NCI-H1105 treated with DMSO at 0.1 percent for 48 hours (cell line): ENCODE data around the gene FUT3.
"Not testable (repeated sequence)": the region's sequence is repeated elsewhere in the genome, so short reads cannot be mapped to it uniquely, and the experiment has no call there.

Source experiments
- DNase-seq: peaks from one replicate; lab custom pipeline; 2025; lab: John Stamatoyannopoulos, UW

Gene FUT3

DNA sequence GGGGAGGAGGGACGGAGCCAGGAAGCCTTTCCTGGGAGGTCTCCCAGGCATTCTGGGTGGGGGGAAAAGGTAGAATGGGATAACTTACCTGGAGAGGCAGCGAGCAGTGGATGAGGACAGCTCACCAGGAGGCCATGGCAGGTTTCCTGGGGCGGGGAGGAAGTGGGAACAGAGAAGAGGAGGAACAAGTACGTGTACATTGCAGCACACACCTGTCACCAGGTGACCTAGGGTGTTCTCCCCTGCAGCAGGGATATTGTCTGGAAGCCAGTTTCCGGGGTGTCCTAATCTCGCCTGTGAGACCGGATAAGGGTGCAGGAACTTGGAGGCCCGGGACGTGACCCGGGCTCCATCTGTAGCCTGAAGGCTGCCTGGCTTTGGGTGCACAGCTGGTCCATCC lies at the start of gene FUT3:
Gene FUT3, minus strand, starts transcription at position 148 of the 400 bp plus-strand sequence.
- DNase-seq = no peak

DNA sequence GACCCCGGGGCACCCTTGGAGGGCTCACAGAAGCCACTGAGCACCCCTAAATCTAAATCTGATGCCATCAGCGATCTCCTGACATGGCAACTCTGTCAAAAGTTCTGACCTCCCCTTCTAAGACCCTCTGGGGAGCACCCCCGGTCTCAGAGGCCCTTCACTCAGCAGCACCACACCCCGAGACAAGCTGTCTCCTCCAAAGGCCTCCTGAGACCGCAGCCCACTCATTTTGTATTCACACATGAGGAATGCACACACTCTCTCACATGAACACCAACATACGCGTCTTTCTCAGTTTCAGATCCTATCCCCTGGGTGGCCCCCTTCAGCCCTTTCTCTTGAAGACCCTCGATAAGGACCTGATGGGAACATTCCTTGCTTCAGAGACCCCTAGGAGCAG lies 49.7 kb upstream of the FUT3 start:
- DNase-seq = no peak

DNA sequence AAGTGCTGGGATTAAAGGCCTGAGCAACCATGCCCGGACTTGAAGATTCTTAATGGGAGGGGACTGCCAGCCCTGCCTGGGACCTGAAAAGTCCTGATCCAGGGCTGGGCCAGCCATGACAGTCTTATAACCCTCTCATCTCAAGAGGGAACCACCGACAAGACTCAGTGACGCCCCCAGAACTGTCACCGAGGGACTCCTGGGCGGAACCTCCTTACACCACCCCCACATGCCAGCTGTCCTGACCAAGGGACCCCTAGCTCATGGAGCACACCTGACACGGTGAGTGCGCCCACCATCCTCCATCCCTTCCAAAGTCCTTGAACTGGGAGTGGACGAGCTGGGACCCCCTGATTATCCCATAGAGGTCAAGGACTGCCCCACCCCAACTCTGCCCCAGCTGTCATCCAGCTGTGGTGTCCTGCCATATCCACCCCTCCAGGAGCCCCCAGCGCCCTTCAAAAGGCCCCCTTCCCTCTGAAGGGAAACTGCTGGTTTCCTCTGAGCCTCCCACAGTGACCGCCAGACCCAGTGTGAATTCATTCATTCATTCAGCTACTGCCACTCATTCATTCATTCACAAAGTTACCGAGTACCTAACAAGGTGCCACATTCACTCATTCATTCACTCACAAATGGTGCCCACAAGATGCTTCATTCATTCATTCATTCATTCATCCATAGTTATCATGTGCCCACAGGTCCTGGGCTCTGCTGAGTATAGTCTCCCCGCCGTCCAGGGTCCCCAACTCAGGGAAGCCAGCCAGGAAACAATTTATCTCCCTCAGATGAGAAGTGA lies 48.7 kb upstream of the FUT3 start:
- DNase-seq = no peak

DNA sequence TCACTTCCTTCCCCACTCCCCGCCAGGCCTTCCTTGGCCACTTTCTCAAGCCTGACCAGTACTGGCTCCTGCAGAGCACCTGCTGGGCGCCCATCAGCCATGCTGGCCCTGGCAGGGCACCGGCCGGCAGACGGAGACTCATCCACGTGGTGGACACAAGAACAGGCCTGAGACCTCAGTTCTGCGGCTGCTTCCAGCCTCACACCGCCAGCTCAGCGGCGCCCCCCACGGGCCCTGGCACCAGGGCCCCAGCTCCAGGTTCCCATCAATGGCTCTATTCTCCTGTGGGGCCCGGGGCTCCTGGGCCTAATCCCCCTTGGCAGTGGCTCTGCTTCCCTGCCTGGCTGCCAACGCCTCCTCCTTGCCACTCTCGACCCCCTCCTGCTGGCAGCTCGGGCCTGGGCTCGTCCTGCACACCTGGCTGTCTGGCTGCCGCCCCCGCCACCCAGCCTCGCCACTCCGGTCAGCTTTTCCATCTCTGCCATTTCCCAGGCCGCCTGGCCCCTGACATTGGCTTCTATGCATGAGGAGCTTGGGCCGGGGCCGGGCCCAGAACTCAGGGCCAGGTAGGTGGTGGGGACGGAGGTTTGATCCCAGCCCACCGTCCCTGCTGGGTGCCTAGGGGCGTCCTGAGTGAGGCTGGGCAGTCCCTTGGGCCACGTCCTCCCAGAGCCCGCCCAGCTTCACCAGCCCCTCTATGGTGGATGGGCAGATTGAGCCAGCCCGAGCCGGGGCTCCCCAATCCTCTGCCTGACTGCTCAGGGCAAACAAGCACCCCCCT lies 46.1 kb upstream of the FUT3 start:
- no peak for DNase-seq

DNA sequence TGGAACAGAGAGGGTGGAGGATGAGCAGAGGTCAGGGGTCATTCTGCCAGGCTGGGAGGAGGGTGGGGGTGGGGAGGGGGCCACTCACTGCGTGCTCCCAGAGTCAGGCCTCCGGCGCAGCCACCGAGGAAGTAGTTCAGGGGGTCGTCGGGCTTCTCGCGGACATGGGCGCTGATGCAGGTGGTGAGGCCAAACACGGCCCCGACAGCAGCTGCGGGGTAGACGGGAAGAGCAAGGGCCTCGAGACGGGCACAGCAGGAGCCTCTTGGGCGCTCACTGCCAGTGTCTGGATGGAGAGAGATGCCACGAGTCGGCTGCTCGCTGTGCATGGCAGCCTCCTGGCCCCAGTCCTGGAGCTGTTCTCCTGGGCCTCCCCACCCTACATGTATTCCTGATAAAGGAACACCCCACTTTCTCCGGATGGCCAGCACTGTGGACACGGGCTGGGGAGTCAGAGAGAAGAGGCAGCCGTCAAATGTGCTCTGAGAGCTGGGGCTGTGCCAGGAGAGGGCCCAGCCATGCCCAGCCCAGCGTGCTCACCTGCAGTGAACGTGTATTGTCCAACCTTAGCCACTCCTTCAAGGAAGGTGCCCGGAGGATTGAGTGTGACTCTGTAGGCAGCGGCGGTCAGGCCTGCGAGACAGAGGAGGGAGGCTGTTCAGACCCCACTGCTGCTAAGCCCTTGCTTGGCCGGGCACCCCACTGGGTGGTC lies 45.3 kb upstream of the FUT3 start:
- DNase-seq = no peak

DNA sequence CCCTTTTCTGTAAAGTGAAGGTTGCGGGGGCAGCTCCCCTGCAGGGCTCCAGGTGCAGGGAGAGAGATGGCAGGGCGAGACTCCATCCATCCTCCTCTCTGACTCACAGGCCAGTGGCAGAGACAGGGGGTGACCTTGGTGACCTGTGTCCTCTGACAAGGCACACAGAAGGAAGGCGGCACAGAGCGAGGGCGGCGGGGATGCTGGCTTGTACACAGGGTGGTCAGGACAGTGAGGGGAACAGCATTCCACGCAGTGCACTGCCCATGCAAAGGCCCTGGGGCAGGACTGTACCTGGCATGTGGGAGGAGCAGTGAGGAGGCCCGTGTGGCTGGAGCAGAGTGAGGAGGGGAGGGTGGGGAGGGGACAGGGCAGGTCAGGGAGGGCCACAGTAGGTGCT lies 44.6 kb upstream of the FUT3 start:
- no peak for DNase-seq

DNA sequence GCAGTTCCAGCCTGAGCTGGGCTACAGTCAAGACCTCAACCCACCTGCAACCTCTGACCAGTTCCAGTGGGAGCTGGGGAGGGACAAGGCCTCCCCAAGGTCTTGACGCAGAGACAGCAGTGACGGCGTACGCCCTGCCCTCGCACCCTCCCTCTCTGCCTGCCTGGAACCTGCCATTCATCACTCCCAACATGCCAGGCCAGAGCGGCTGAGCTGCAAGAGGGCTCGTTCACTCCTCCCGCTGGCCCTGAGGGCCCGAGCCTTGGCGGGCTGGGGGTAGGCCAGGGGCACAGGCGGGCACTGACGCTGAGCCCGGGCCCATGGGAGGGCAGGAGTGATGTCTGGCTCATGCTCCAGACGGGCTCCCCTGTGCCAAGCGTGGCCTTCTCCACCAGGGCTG lies 44.2 kb upstream of the FUT3 start:
- no peak for DNase-seq

DNA sequence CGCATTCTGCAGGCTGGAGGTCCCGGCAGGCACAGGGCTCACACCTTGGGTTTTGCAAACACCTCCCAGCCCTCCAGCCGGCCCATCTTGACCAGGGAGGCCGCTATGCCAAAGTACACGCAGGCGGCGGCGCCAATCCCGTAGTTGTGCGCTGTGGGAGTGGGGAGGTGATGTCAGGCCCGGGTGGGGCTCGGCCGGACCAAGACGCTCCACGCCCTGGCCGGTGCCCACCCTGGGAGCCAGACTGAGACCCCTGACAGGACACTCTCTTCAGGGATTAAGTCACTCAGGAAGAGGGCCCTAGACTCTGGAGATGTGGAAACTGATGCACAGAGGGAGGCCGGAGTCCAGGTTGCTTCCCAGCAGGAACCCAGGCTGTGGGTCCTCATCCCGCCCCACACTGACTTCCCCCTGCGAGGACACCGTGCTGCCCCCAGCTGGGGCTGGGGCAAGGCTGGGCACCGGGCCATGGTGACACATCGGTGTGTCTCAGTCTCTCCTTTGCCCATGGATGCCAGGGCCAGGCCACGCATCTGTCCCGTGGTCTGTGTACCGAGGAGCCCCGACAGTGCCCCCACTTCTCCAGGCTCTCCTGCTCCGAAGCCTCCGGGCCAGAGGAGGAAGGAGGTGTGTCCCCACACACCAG lies 43.6 kb upstream of the FUT3 start:
- no peak for DNase-seq

DNA sequence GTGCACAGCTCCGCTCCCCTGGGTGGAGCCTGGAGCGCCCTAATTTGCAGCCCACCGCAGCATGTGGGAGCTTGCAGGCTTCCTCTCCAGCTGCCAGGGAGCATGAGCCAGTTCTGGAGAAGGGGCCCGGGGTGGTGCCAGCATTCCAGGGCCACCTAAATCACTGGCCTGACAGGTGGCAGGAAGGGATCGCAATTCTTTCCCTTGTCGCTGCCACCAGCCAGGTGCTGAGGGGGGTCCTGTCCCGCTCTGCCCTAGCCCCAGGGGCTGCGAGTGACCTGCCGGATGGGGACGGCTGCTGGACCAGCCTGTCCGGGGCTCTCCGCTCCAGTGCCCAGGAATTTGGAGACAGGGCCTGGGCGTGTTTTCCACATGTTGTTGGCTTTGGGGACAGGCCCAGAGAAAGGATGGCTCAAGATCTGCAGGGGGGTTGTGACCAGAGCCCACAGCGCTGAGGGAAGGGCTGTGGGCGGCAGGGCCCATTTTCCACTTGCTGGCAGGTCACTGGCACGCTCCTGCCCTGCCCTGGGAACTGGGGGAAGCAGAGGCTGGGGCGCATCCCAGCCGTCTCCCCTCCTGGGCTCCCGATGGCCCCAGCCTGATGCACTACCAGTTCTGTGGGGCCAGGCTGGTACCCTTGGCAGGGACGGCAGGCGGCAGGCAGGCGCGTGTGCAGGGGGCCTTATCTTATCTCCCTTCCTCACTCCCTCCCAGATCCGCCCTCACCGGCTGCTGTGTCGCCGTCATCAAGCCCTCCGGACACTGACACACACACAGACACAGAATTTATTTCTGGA lies 42.9 kb upstream of the FUT3 start:
- no peak for DNase-seq

DNA sequence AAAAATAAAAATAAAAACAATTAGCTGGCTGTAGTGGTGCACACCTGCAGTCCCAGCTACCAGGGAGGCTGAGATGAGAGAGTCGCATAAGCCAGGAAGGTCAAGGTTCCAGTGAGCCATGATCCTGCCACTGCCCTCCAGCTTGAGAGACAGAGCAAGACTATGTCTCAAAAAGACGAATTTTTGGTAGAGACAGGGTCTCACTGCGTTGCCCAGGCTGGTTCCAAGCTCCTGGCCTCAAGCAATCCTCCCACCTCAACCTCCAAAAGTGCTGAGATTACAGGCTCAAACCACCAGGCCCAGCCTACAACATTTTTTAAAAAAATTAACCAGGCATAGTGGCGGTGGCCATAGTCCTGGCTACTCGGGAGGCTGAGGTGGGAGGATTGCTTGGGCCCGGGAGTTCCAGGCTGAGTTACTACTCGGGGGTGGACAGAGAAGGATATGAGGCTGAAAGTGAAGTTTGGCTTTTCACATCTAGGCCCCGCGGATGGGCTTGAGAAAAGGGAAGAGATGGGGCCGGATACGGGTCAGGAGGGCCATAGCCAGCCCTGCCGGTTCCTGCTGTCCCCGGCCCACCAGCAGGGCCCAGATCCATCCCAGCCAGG lies 42.2 kb upstream of the FUT3 start:
- DNase-seq = no peak

DNA sequence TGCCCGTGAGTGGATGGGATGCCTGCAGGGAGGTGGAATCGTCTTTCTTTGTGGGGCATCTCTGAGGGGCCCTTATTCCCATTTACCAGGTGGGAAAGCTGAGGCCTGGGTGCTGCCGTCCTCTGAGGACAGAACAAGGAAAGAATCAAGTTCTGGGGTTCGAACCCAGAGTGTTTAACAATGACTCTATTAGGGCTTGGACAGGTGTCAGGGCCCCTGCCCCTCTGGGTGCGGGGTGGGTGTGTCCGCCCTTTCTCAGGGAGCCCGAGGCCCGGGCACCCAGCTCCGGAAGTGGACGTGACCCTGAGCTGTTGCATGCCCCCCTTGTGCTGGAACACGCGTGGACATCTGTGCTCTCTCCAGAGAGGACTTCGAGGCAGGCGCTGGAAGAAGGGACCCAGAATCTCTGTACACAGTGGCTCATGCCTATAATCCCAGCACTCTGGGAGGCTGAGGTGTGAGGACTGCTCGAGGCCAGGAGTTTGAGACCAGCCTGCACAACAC lies 41.6 kb upstream of the FUT3 start:
- DNase-seq = no peak

DNA sequence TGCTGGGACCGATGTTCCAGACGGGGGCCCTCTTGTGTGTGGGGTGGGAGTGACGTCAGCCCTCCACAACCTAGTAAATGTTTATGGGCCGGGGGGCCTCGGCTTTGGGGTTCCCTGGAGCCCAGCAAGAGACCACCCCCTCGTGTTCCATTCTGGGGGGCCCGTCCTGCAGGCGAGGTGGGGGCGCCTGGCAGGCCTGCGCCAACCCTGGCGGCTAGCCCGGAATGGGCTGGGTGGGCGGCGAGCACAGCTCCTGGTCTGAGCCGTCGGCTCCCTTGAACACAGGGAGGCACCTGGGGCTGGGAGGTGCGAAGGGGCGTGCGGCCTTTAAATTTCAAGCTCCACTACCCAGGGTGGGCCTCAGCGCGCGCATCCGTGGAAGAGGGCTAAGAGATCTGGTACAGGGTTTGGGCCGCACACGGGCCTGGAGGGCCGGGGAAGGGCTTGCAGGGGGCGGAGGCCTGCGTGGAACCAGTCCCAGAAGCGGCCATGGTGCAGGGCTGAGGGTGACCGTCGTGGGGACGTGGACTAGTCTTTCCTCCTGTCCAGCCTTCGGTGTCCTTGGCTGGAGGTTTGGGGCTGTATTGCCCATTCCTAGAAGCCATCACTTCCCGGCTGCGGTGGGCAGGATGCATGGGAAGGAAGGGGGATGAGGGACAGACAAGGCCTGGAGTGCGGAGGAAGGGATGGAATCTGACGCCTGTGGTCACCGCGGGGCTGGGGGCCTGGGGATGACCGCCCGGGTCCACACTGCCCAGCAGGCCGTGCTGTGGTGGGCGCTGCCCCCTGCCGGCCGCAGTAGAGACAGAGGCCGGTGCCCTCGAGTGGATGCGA lies 40.9 kb upstream of the FUT3 start:
- DNase-seq = no peak

DNA sequence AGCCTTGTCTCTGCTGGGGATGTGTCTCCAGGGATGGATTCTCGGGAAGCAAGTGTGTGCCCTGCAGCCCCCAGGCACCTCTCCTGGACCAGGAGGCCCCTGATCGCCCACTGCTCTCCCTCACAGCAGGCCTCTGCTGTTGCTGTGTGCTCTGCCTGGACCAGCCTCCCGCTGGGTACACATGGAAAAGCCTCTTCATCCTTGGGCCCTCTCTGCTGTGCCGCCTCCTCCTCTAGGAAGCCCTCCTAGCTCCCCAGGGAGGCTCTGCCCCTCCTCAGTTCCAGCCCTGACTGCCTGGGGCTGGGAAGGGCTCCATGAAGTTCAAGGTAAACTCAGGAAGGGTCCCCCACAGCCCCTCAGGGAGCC lies 40.3 kb upstream of the FUT3 start:
- DNase-seq = no peak

DNA sequence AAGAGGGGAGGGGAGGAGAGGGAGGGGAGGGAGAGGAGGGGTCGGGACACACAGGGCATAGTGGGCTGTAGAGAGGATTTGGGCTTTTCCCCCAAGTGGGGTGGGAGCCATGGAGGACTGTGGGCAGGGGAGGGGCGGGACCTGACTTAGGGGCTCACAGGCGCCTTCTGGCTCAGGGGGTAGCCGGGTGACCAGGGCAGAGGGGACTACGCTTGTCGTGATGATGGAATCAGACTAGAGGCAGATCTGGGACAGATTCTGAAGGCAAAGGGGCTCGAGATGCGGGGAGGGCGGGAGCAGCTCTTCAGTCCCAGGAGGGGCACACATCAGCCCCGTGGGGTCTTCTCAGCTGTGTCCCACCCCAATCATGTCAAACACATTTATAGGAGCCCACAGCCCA lies 38.9 kb upstream of the FUT3 start:
- DNase-seq = no peak

DNA sequence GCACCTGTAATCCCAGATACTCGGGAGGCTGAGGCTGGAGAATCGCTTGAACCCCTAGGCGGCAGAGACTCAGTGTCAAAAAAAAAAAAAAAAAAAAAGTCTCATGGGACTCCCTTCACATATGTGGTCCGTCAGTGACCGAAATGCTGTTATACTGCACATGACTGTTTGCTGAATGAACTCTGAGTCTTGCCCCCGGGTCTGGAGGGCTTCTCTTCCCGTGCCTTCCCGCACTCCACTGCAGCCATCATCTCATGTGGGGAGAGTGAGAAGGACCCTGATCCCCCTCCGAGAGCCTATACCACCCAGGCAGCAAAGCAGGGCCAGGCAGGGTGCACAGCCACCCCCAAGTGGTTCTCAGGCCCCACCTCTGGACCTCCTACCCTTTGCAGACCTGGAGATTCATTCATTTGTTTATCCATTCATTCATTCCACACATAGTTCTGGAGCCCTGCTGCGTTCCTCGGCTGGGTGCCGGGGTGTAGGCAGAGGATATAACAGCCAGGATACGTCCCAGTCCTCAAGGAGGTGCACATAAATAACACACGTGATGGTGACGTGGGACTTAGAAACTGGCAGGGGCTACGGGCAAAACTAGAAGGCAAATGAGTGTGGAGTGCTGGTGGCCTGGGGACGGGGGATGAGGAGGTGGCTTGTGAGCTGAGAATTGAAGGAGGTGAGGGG lies 38.2 kb upstream of the FUT3 start:
- DNase-seq = no peak

DNA sequence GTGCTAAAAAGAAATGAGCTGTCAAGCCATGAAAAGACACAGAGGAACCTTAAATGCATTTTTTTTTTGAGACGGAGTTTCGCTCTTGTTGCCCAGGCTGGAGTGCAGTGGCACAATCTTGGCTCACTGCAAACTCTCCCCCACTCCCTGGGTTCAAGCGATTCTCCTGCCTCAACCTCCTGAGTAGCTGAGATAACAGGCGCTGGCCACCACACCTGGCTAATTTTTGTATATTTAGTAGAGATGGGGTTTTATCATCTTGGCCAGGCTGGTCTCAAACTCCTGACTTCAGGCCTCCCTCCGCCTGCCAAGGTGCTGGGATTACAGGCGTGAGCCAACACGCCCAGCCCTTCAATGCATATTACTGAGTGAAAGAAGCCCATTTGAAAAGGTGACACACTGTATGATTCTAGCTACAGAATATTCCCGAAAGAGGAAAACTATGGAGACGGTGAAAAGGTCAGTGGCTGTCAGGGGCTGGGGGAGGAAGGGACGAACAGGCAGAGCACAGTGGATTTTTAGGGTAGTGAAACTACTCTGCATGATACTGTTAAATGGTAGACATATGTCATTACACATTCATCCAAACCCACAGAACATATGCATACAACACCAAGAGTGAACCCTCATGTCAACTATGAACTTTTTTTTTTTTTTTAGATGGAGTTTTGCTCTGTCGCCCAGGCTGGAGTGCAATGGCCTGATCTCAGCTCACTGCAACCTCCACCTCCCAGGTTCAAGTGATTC lies 33.0 kb upstream of the FUT3 start:
- not testable (repeated sequence) for DNase-seq

DNA sequence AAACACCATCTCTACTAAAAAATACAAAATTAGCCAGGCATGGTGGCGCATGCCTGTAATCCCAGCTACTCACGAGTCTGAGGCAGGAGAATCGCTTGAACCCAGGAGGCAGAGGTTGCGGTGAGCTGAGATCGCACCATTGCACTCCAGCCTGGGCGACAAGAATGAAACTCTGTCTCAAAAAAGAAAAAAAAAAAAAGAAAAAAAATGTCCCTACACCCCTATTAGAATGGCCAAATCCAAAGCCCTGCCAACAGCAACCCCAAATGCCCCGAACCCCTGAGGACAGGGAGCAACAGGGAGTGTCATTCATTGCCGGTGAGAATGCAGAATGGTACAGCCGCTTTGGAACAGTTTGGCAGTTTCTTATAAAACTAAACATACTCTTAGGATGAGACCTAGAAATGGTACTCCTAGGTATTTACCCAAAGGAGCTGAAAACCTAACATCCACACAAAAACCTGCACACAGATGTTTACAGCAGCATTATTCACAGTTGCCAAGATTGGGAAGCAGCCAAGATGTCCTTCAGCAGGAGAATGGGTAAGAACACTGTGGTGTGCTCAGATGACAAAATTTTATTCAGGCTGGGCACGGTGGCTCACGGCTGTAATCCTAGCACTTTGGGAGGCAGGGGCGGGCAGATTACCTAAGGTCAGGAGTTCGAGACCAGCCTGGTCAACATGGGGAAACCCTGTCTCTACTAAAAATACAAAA lies 32.1 kb upstream of the FUT3 start:
- peak; percentile 8 for DNase-seq

DNA sequence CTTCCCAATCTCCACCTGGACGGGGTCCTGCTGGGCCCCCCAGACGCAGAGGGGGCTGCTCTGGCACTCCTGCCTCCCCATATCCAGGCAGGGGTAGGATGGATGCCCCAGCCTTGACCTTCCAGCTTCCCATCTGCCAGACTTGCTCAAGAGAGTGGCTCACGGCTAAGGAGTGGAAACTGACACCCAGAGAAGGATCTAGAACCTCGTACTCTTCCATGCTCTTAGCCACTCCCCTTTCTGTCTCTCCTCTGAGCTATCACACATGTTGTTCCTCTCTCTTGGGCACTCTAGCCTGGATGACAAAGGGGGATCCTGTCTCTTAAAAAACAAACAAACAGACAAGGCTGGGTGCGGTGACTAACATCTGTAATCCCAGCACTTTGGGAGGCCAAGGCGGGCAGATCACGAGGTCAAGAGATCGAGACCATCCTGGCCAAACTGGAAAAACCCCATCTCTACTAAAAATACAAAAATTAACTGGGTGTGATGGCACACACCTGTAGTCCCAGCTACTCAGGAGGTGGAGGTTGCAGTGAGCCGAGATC lies 31.2 kb upstream of the FUT3 start:
- no peak for DNase-seq
